Activated CD4-positive, alpha-beta memory T cell treated with anti-CD3 and anti-CD28 coated beads, Interleukin-2, amount 10 ng/mL, durations not matched to agents 7 days and 5 days (primary cell): Measurements from ENCODE around the gene FETUB. TPM values are rescaled to one million over a fixed set of nuclear protein-coding genes. Genes with fewer than 3 reads are reported as not detected.

ENCODE experiments used
- CTCF ChIA-PET: fragments of 350-600 bp; sonication (Branson Sonifier 250); formaldehyde crosslinking; loops from one replicate; lab custom pipeline; 2021; ENCODE audit warnings: antibody characterized with exemption, inconsistent platforms; lab: Charles Lee
- POLR2A ChIA-PET: fragments of 350-600 bp; sonication (Branson Sonifier 250); formaldehyde crosslinking; loops from one replicate; lab custom pipeline; 2021; ENCODE audit warnings: antibody characterized with exemption; lab: Charles Lee
- DNase-seq: peaks from one replicate; pipeline ENCODE4 v3.0.0-alpha.2; 2020
- H3K27ac Mint-ChIP-seq: one replicate; pipeline ENCODE4 v1.8.0; 2021; ENCODE audit warnings: mild to moderate bottlenecking, mixed read lengths
- H3K27me3 Mint-ChIP-seq: one replicate; pipeline ENCODE4 v1.8.0; 2021; ENCODE audit warnings: mixed read lengths
- H3K36me3 Mint-ChIP-seq: one replicate; pipeline ENCODE4 v1.8.0; 2021; ENCODE audit warnings: low read depth, mixed read lengths
- H3K4me1 Mint-ChIP-seq: one replicate; pipeline ENCODE4 v1.8.0; 2021; ENCODE audit warnings: mixed read lengths
- H3K4me3 Mint-ChIP-seq: one replicate; pipeline ENCODE4 v1.8.0; 2021; ENCODE audit warnings: mild to moderate bottlenecking, mixed read lengths
- H3K9me3 Mint-ChIP-seq: one replicate; pipeline ENCODE4 v1.8.0; 2021; ENCODE audit warnings: mixed read lengths
- total RNA-seq, 2 experiments: library from RNA; stranded (reverse); gene quantifications; one replicate each; pipeline ENCODE4 v1.2.3, GENCODE V29; 2021

Gene FETUB
- total RNA-seq, 2 experiments from 2014 or later, result not detected

GRCh38 chr3:186644683-186645082 lies 4.5 kb downstream of the FETUB start:
- DNase-seq, result no peak
- Mint-ChIP-seq H3K36me3 (no peaks in the 10 kb centered on the region), H3K27ac (no peak overlapping the region), H3K27me3 (peaks cover 6% of the 10 kb centered on the region), H3K9me3 (no peaks in the 10 kb centered on the region), H3K4me3 (no peak overlapping the region), H3K4me1 (peaks cover 25% of the 10 kb centered on the region)
- ChIA-PET CTCF (interaction anchor here (1.2 to 3.6 kb wide), 2 partner anchors 30 to 176 kb away, joined by 4 to 10 read pairs; no protein-coding TSS in a partner anchor), POLR2A (interaction anchor here (1.6 kb wide), 1 partner anchor 27 kb away, joined by 3 read pairs; no protein-coding TSS in a partner anchor)

GRCh38 chr3:186646106-186646505 lies 5.9 kb downstream of the FETUB start:
- DNase-seq, result no peak
- peaks cover 27% of the 10 kb centered on the region for H3K4me1 Mint-ChIP-seq
- no peak overlapping the region for H3K4me3 Mint-ChIP-seq
- ChIA-PET POLR2A (no interaction called here), CTCF (interaction anchor here (1.3 kb wide), 1 partner anchor 32 kb away, joined by 4 read pairs; no protein-coding TSS in a partner anchor)
- no peaks in the 10 kb centered on the region for H3K36me3 Mint-ChIP-seq
- H3K9me3 Mint-ChIP-seq, result no peaks in the 10 kb centered on the region
- H3K27ac Mint-ChIP-seq, result no peak overlapping the region
- H3K27me3 Mint-ChIP-seq, result peaks cover 6% of the 10 kb centered on the region

GRCh38 chr3:186646841-186647240 lies 6.6 kb downstream of the FETUB start:
- Mint-ChIP-seq H3K36me3 (no peaks in the 10 kb centered on the region), H3K27ac (no peak overlapping the region), H3K27me3 (peaks cover 9% of the 10 kb centered on the region), H3K9me3 (no peaks in the 10 kb centered on the region), H3K4me3 (no peak overlapping the region), H3K4me1 (peaks cover 26% of the 10 kb centered on the region)
- DNase-seq, result no peak
- POLR2A ChIA-PET, result no interaction called here
- CTCF ChIA-PET, result interaction anchor here (1.1 to 1.3 kb wide), 2 partner anchors 30 to 32 kb away, joined by 3 to 4 read pairs; no protein-coding TSS in a partner anchor

GRCh38 chr3:186648851-186649250 lies 8.7 kb downstream of the FETUB start:
- H3K9me3 Mint-ChIP-seq, result no peaks in the 10 kb centered on the region
- no peaks in the 10 kb centered on the region for H3K36me3 Mint-ChIP-seq
- CTCF ChIA-PET, result no interaction called here
- H3K27me3 Mint-ChIP-seq, result peaks cover 13% of the 10 kb centered on the region
- no peak for DNase-seq
- H3K4me3 Mint-ChIP-seq, result no peak overlapping the region
- POLR2A ChIA-PET, result interaction anchor here (0.7 kb wide), 1 partner anchor 314 kb away, joined by 3 read pairs; no protein-coding TSS in a partner anchor
- no peak overlapping the region for H3K27ac Mint-ChIP-seq
- H3K4me1 Mint-ChIP-seq, result peaks cover 8% of the 10 kb centered on the region

GRCh38 chr3:186651678-186652215 lies 11.5 kb downstream of the FETUB start:
- CTCF ChIA-PET, result no interaction called here

GRCh38 chr3:186653080-186653707 lies 13.0 kb downstream of the FETUB start:
- Mint-ChIP-seq H3K36me3 (no peaks in the 10 kb centered on the region), H3K27ac (no peak overlapping the region), H3K9me3 (no peaks in the 10 kb centered on the region), H3K4me1 (peaks cover 3% of the 10 kb centered on the region), H3K27me3 (peaks cover 30% of the 10 kb centered on the region), H3K4me3 (no peak overlapping the region)
- POLR2A ChIA-PET, result no interaction called here
- CTCF ChIA-PET, result no interaction called here
- DNase-seq, result no peak

More at GRCh38 chr3:186651678-186652215, 11.5 kb downstream of the FETUB start:
- no peak for DNase-seq
- POLR2A ChIA-PET, result no interaction called here
- no peak overlapping the region for H3K4me3 Mint-ChIP-seq
- no peak overlapping the region for H3K27ac Mint-ChIP-seq
- H3K9me3 Mint-ChIP-seq, result no peaks in the 10 kb centered on the region
- H3K4me1 Mint-ChIP-seq, result peaks cover 3% of the 10 kb centered on the region
- H3K27me3 Mint-ChIP-seq, result peaks cover 25% of the 10 kb centered on the region
- no peaks in the 10 kb centered on the region for H3K36me3 Mint-ChIP-seq

GRCh38 chr3:186653984-186654383 lies 13.8 kb downstream of the FETUB start:
- Mint-ChIP-seq H3K27me3 (peaks cover 35% of the 10 kb centered on the region), H3K4me3 (no peak overlapping the region), H3K27ac (no peak overlapping the region), H3K9me3 (no peaks in the 10 kb centered on the region), H3K4me1 (peaks cover 3% of the 10 kb centered on the region), H3K36me3 (no peaks in the 10 kb centered on the region)
- ChIA-PET POLR2A (interaction anchor here (0.6 kb wide), 1 partner anchor 63 kb away, joined by 3 read pairs; no protein-coding TSS in a partner anchor), CTCF (no interaction called here)
- no peak for DNase-seq

GRCh38 chr3:186663361-186664118 lies 23.3 kb downstream of the FETUB start:
- ChIA-PET CTCF (no interaction called here), POLR2A (no interaction called here)
- peaks cover 4% of the 10 kb centered on the region for H3K4me1 Mint-ChIP-seq
- H3K4me3 Mint-ChIP-seq, result no peak overlapping the region
- H3K27ac Mint-ChIP-seq, result no peak overlapping the region
- peaks cover 22% of the 10 kb centered on the region for H3K27me3 Mint-ChIP-seq
- H3K36me3 Mint-ChIP-seq, result no peaks in the 10 kb centered on the region
- no peak for DNase-seq
- H3K9me3 Mint-ChIP-seq, result peaks cover 5% of the 10 kb centered on the region

GRCh38 chr3:186664119-186664495 lies 23.9 kb downstream of the FETUB start:
- POLR2A ChIA-PET, result no interaction called here
- peaks cover 7% of the 10 kb centered on the region for H3K4me1 Mint-ChIP-seq
- H3K36me3 Mint-ChIP-seq, result no peaks in the 10 kb centered on the region
- CTCF ChIA-PET, result no interaction called here
- H3K9me3 Mint-ChIP-seq, result peaks cover 5% of the 10 kb centered on the region
- H3K27me3 Mint-ChIP-seq, result peaks cover 18% of the 10 kb centered on the region
- H3K27ac Mint-ChIP-seq, result no peak overlapping the region
- DNase-seq, result no peak
- H3K4me3 Mint-ChIP-seq, result no peak overlapping the region

GRCh38 chr3:186664506-186664905 lies 24.3 kb downstream of the FETUB start:
- Mint-ChIP-seq H3K36me3 (no peaks in the 10 kb centered on the region), H3K9me3 (peaks cover 5% of the 10 kb centered on the region), H3K4me3 (no peak overlapping the region), H3K27me3 (peaks cover 14% of the 10 kb centered on the region), H3K27ac (no peak overlapping the region), H3K4me1 (peaks cover 11% of the 10 kb centered on the region)
- CTCF ChIA-PET, result no interaction called here
- DNase-seq, result no peak
- POLR2A ChIA-PET, result no interaction called here

GRCh38 chr3:186665625-186666188 lies 25.5 kb downstream of the FETUB start, which contains the start of gene HRG:
Gene HRG, plus strand, starts transcription at chr3:186666014. Its CDS starts 18 bp downstream, at chr3:186666032.
- H3K4me1 Mint-ChIP-seq, result peaks cover 19% of the 10 kb centered on the region
- H3K27me3 Mint-ChIP-seq, result peaks cover 14% of the 10 kb centered on the region
- CTCF ChIA-PET, result no interaction called here
- POLR2A ChIA-PET, result no interaction called here
- H3K4me3 Mint-ChIP-seq, result no peak within 1 kb of the TSS
- no peak for DNase-seq
- peaks cover 5% of the 10 kb centered on the region for H3K9me3 Mint-ChIP-seq
- H3K36me3 Mint-ChIP-seq, result no peaks in the 10 kb centered on the region
- H3K27ac Mint-ChIP-seq, result no peak within 1 kb of the TSS

- H3K27ac Mint-ChIP-seq, result no peak overlapping the region
- POLR2A ChIA-PET, result interaction anchor here (0.9 kb wide), 1 partner anchor 115 kb away, joined by 4 read pairs; the partner anchor contains the start of gene EIF4A2
- peaks cover 5% of the 10 kb centered on the region for H3K9me3 Mint-ChIP-seq
- DNase-seq, result no peak
- CTCF ChIA-PET, result no interaction called here
- no peak overlapping the region for H3K4me3 Mint-ChIP-seq
- H3K36me3 Mint-ChIP-seq, result no peaks in the 10 kb centered on the region
- peaks cover 21% of the 10 kb centered on the region for H3K4me1 Mint-ChIP-seq
- peaks cover 24% of the 10 kb centered on the region for H3K27me3 Mint-ChIP-seq
Measured at GRCh38 chr3:186668426-186668825, 28.2 kb downstream of the FETUB start.
